ENCODE data around the gene PYGO1. TPM values are rescaled to one million over a fixed set of nuclear protein-coding genes. Genes with fewer than 3 reads are reported as not detected.

The PYGO1 gene
- total RNA-seq (2021): 0.59 and 0.83 TPM in 2 replicates
- long read RNA-seq, partial matches to known transcripts: 0 of 2 reads
- long read RNA-seq, other reads (novel, unspliced or antisense): 1 of 2 reads

GRCh38 chr15:55588070-55588814 lies at the start of gene PYGO1:
PYGO1 (minus strand) TSS chr15:55588345; CDS start chr15:55587883, 462 bp downstream.
- H3K9ac ChIP-seq (ENCODE audit: extremely low read depth, insufficient read length, low read length): peak within 1 kb of the TSS; percentile 22
- Mint-ChIP-seq H3K27ac (no peak within 1 kb of the TSS; a peak in 1 of 7 replicates), H3K4me1 (peaks cover 2 to 3% of the 10 kb centered on the region in 2 experiments; a peak in 2 of 4 replicates), H3K9me3 (peaks cover 0 to 8% of the 10 kb centered on the region in 2 experiments; a peak in 2 of 5 replicates), H3K27me3 (ENCODE audit: low read depth) (peaks cover 44% of the 10 kb centered on the region), H3K36me3 (ENCODE audit: insufficient read depth in 1 of 3, low read depth in 3 of 3) (peaks cover 0 to 8% (median 2%) of the 10 kb centered on the region in 3 experiments; a peak in 2 of 7 replicates), H3K4me3 (peak within 1 kb of the TSS; percentile 65 to 81)
- H3K23ac ChIP-seq (ENCODE audit: insufficient read length, low read depth, low read length): no peak within 1 kb of the TSS
- H2BK5ac ChIP-seq (ENCODE audit: insufficient read length, low read length): no peak within 1 kb of the TSS
- H4K8ac ChIP-seq (replicated peaks; ENCODE audit: insufficient read length, low read depth, low read length): no peak within 1 kb of the TSS
- no peak within 1 kb of the TSS for H3K27ac ChIP-seq (ENCODE audit: insufficient read length, low read depth, low read length)
- H4K91ac ChIP-seq (ENCODE audit: insufficient read length, low read depth, low read length): no peak within 1 kb of the TSS
- H3K14ac ChIP-seq (ENCODE audit: insufficient read depth, low read length): peak within 1 kb of the TSS; percentile 81
- H3K4me1 ChIP-seq (ENCODE audit: insufficient read depth, low read length): no peaks in the 10 kb centered on the region
- H3K79me2 ChIP-seq (ENCODE audit: insufficient read depth, low read length): no peaks in the 10 kb centered on the region
- no peak within 1 kb of the TSS for H2BK120ac ChIP-seq (ENCODE audit: low read depth, low read length, poor library complexity, severe bottlenecking)
- no peaks in the 10 kb centered on the region for H3K79me1 ChIP-seq (ENCODE audit: insufficient read depth, low read depth, low read length, poor library complexity, severe bottlenecking)
- H3K23me2 ChIP-seq (ENCODE audit: insufficient read length, low read depth, low read length, poor library complexity, severe bottlenecking): peaks cover 13% of the 10 kb centered on the region
- H2BK12ac ChIP-seq (ENCODE audit: insufficient read length, low read depth, low read length): no peak within 1 kb of the TSS
- H3K18ac ChIP-seq (ENCODE audit: insufficient read length, low read depth, low read length): peak within 1 kb of the TSS; percentile 34
- peaks cover 21% of the 10 kb centered on the region; the same call in 1 of the 2 replicates for H3K27me3 ChIP-seq (ENCODE audit: insufficient read depth, low read length)
- no peak within 1 kb of the TSS for H3K56ac ChIP-seq (ENCODE audit: insufficient read length, low read depth, low read length)
- H4K20me1 ChIP-seq (ENCODE audit: control insufficient read depth, insufficient read depth, insufficient read length): no peaks in the 10 kb centered on the region
- no peak within 1 kb of the TSS for H2BK20ac ChIP-seq (ENCODE audit: low read depth, low read length, poor library complexity, severe bottlenecking)
- no peak within 1 kb of the TSS for H2AK5ac ChIP-seq (ENCODE audit: insufficient read length, low read length)
- no peak within 1 kb of the TSS for H2BK15ac ChIP-seq (ENCODE audit: low read depth, low read length)
- H3T11ph ChIP-seq (ENCODE audit: low read length): no peak within 1 kb of the TSS
- WGBS (ENCODE audit: extremely low coverage, insufficient read length, low lambda C conversion rate): no CpG with 5 or more reads among the region's 107 CpGs
- peak; percentile 62 for DNase-seq
- H3K9me3 ChIP-seq (ENCODE audit: control insufficient read depth, low read depth, low read length): no peaks in the 10 kb centered on the region
- TF ChIP-seq CTCF (conservative IDR thresholded peaks at IDR 0.05): no peak
- H2AFZ ChIP-seq (ENCODE audit: low read length): no peak within 1 kb of the TSS
- no peak within 1 kb of the TSS for H3K4ac ChIP-seq (ENCODE audit: low read depth, low read length)
- peak within 1 kb of the TSS; percentile 63 for H3K4me2 ChIP-seq (ENCODE audit: insufficient read depth, insufficient read length, low read length)
- H4K5ac ChIP-seq (ENCODE audit: insufficient read length, low read depth, low read length): no peak within 1 kb of the TSS
